Dedifferentiated amniotic fluid mesenchymal stem cell (primary cell): ENCODE measurements around the gene POLR1D.
A peak's percentile ranks its signal among the peaks of the same experiment; 100 is the strongest.

Source experiments
- DNase-seq: peaks from one replicate; pipeline ENCODE4 v3.0.0-alpha.2; 2016; ENCODE audit errors: extremely low spot score

Gene POLR1D

GRCh38 chr13:27621366-27622101, at the start of gene POLR1D:
POLR1D (plus strand) TSS chr13:27621892; CDS start chr13:27621984, 92 bp downstream.
- peak; percentile 47 for DNase-seq

- DNase-seq, result no peak
These were observed 49.3 kb upstream of the POLR1D start for GRCh38 chr13:27572234-27572901.

- DNase-seq, result no peak
These were observed 48.4 kb upstream of the POLR1D start for GRCh38 chr13:27573265-27573664.

GRCh38 chr13:27574661-27575060, 47.0 kb upstream of the POLR1D start:
- no peak for DNase-seq

GRCh38 chr13:27578121-27579030, 43.3 kb upstream of the POLR1D start:
- DNase-seq, result no peak

GRCh38 chr13:27583645-27584044, 38.0 kb upstream of the POLR1D start:
- DNase-seq, result no peak

- no peak for DNase-seq
These were observed 34.5 kb upstream of the POLR1D start for GRCh38 chr13:27587095-27587746.

GRCh38 chr13:27588405-27588804, 33.3 kb upstream of the POLR1D start:
- DNase-seq, result no peak

- DNase-seq, result no peak
These were observed 28.8 kb upstream of the POLR1D start for GRCh38 chr13:27592865-27593264.

GRCh38 chr13:27593267-27593666, 28.4 kb upstream of the POLR1D start:
- no peak for DNase-seq

- no peak for DNase-seq
These were observed 26.5 kb upstream of the POLR1D start for GRCh38 chr13:27595055-27595811.

GRCh38 chr13:27599096-27599495, 22.6 kb upstream of the POLR1D start:
- DNase-seq, result no peak

GRCh38 chr13:27599845-27600553, 21.7 kb upstream of the POLR1D start:
- peak; percentile 78 for DNase-seq

GRCh38 chr13:27600711-27601110, 21.0 kb upstream of the POLR1D start:
- DNase-seq, result no peak

GRCh38 chr13:27601208-27601607, 20.5 kb upstream of the POLR1D start:
- DNase-seq, result no peak

- DNase-seq, result no peak
These were observed 19.9 kb upstream of the POLR1D start for GRCh38 chr13:27601803-27602202.

- DNase-seq, result no peak
These were observed 16.6 kb upstream of the POLR1D start for GRCh38 chr13:27605099-27605498.

GRCh38 chr13:27605610-27606200, 16.0 kb upstream of the POLR1D start:
- no peak for DNase-seq

GRCh38 chr13:27607125-27607524, 14.6 kb upstream of the POLR1D start:
- peak; percentile 50 for DNase-seq

- DNase-seq, result no peak
These were observed 8.1 kb upstream of the POLR1D start for GRCh38 chr13:27613628-27614027.
